ENCODE data around the gene USP20. TPM values are rescaled to one million over a fixed set of nuclear protein-coding genes. Genes with fewer than 3 reads are reported as not detected.
A peak's percentile ranks its signal among the peaks of the same experiment; 100 is the strongest.

USP20 gene
- total and polyA plus RNA-seq, 10 of the 15 experiments (the other 5 are each of a cell fraction or from before 2014, with no cell fraction given): 0.66 to 23.3 (median 11.0) TPM

DNA sequence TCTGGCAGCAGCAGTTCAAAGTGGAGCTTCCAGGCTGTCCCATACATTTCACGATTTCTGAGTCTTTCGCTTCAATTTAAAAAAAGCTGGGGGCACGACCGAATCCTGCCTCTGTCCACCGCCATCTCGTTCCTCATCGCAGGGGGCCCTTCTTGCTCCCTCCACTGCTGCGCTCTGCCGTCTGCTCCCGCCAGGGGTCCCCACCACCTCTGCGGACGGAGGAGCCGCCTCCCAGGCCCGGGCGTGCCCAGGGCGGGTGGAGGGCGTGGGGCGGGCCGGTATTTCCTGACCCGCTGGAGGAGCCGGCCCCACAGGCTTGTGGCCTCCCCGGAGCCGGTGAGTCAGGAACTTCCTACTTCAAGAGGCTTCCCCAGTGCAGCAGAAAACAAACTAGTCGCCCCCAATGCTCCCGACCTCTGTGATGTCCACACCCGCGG, 50.4 kb downstream of the USP20 start:
- ATAC-seq: peak; percentile 59
- peak overlapping the region; percentile 90 for H3K9ac ChIP-seq (ENCODE audit: control insufficient read depth, insufficient read depth, low read length)
- peaks cover 63% of the 10 kb centered on the region for H3K4me1 ChIP-seq (ENCODE audit: control insufficient read depth, insufficient read depth, low read length)
- H3K27me3 ChIP-seq (replicated peaks in 1 of 2; ENCODE audit: control insufficient read depth in 2 of 2, insufficient read depth in 2 of 2, low read length in 1 of 2): no peaks in the 10 kb centered on the region
- WGBS (ENCODE audit: insufficient coverage, insufficient replicate concordance, low lambda C conversion rate, missing lambda C conversion rate): under 1% methylated on average over 27 of the region's 27 CpGs
- H3K4me3 ChIP-seq: peak overlapping the region; percentile 74
- no TSS peak for BruUV-seq (replicated peaks)
- ChIA-PET CTCF (interaction anchor here (0.8 to 2.8 kb wide), 22 partner anchors 9 to 357 kb away, joined by 3 to 19 read pairs (median 4); no protein-coding TSS in a partner anchor), SMC1A (ENCODE audit: uncharacterized antibody, unreplicated experiment) (interaction anchor here (0.7 to 3.1 kb wide), 19 partner anchors 12 to 243 kb away, joined by 3 to 29 read pairs (median 4); partner anchors contain the start of gene C9orf78), POLR2A (interaction anchor here (0.6 to 5.2 kb wide), 16 partner anchors 16 to 454 kb away, joined by 3 to 79 read pairs (median 5); partner anchors contain the start of gene C9orf78), RAD21 (ENCODE audit: unreplicated experiment) (interaction anchor here (0.7 to 5.4 kb wide), 11 partner anchors 34 to 422 kb away, joined by 3 to 89 read pairs (median 5); no protein-coding TSS in a partner anchor)
- peak; percentile 81 for FAIRE-seq
- no peaks in the 10 kb centered on the region for H3K9me3 ChIP-seq (replicated peaks; ENCODE audit: control insufficient read depth, insufficient read depth, low read length)
- no peaks in the 10 kb centered on the region; the same call in 1 of the 2 replicates for H4K20me1 ChIP-seq (ENCODE audit: control insufficient read depth, insufficient read depth)
- H3K79me2 ChIP-seq (ENCODE audit: control insufficient read depth, insufficient read depth, low read length): peaks cover 41% of the 10 kb centered on the region
- no peak overlapping the region for H2AFZ ChIP-seq (ENCODE audit: control insufficient read depth, low read depth, low read length)
- H3K27ac ChIP-seq (ENCODE audit: control insufficient read depth, insufficient read depth): peak overlapping the region; percentile 96
- intact Hi-C loops (cut with micrococcal nuclease; ENCODE audit: unreplicated experiment) (loop anchor here (5.0 kb wide), 2 partner anchors 122 to 212 kb away; no protein-coding TSS in a partner anchor), in situ Hi-C loops (cut with MboI) (loop anchor here (5.0 kb wide), 2 partner anchors 107 to 157 kb away; partner anchors contain the start of gene FNBP1)
- DNase-seq (ENCODE audit: low read depth, low spot score): peak; percentile 64
- H3K36me3 ChIP-seq (ENCODE audit: control insufficient read depth in 2 of 2, insufficient read depth in 2 of 2, low read length in 1 of 2): peaks cover 7 to 8% of the 10 kb centered on the region in 2 experiments
- peak overlapping the region; percentile 100 for H3K4me2 ChIP-seq (ENCODE audit: control insufficient read depth, insufficient read depth)
- TF ChIP-seq, protein P1, sequence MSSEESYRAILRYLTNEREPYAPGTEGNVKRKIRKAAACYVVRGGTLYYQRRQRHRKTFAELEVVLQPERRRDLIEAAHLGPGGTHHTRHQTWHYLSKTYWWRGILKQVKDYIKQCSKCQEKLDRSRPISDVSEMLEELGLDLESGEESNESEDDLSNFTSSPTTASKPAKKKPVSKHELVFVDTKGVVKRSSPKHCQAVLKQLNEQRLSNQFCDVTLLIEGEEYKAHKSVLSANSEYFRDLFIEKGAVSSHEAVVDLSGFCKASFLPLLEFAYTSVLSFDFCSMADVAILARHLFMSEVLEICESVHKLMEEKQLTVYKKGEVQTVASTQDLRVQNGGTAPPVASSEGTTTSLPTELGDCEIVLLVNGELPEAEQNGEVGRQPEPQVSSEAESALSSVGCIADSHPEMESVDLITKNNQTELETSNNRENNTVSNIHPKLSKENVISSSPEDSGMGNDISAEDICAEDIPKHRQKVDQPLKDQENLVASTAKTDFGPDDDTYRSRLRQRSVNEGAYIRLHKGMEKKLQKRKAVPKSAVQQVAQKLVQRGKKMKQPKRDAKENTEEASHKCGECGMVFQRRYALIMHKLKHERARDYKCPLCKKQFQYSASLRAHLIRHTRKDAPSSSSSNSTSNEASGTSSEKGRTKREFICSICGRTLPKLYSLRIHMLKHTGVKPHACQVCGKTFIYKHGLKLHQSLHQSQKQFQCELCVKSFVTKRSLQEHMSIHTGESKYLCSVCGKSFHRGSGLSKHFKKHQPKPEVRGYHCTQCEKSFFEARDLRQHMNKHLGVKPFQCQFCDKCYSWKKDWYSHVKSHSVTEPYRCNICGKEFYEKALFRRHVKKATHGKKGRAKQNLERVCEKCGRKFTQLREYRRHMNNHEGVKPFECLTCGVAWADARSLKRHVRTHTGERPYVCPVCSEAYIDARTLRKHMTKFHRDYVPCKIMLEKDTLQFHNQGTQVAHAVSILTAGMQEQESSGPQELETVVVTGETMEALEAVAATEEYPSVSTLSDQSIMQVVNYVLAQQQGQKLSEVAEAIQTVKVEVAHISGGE (CRISPR knock-in tag; IDR thresholded peaks at IDR 0.05): no peak
- no peak for TF ChIP-seq ATF2 (IDR thresholded peaks at IDR 0.05; ENCODE audit: low read length)
- peak; percentile 47; the same call in 1 of the 2 replicates for TF ChIP-seq MEF2A (IDR thresholded peaks at IDR 0.05; ENCODE audit: insufficient read depth, low read depth, low read length)
- TF ChIP-seq SREBF1 (IDR thresholded peaks at IDR 0.05; ENCODE audit: low read length): no peak
- TF ChIP-seq POLR2AphosphoS5 (IDR thresholded peaks at IDR 0.05; ENCODE audit: low read length): peak; percentile 44
- TF ChIP-seq IRF4 (IDR thresholded peaks at IDR 0.05; ENCODE audit: low read depth, low read length): 0 out of 2 replicates have a peak, but pooled peaks have one; percentile 12
- peak; percentile 60 to 82; a peak in 3 of 4 replicates for TF ChIP-seq BHLHE40 (IDR thresholded peaks at IDR 0.05; ENCODE audit: borderline replicate concordance in 1 of 2, low read depth in 2 of 2, low read length in 1 of 2)
- peak; percentile 43; the same call in 1 of the 2 replicates for TF ChIP-seq DPF2 (IDR thresholded peaks at IDR 0.05)
- no peak for TF ChIP-seq EZH2 (IDR thresholded peaks at IDR 0.05; ENCODE audit: borderline replicate concordance, control insufficient read depth, low read depth, low read length)
- TF ChIP-seq RAD21 (IDR thresholded peaks at IDR 0.05; ENCODE audit: insufficient read depth, low read depth, low read length): peak; percentile 82
- no peak for TF ChIP-seq NFXL1 (IDR thresholded peaks at IDR 0.05; ENCODE audit: borderline replicate concordance)
- TF ChIP-seq BACH1 (IDR thresholded peaks at IDR 0.05; ENCODE audit: borderline replicate concordance): peak; percentile 81
- no peak for TF ChIP-seq NFYB (IDR thresholded peaks at IDR 0.05; ENCODE audit: insufficient read depth, low read depth, low read length)
- peak; percentile 56; the same call in 1 of the 2 replicates for TF ChIP-seq CREM (IDR thresholded peaks at IDR 0.05; ENCODE audit: low read depth)
- peak; percentile 53; the same call in 1 of the 2 replicates for TF ChIP-seq NBN (IDR thresholded peaks at IDR 0.05)
- peak; percentile 60; the same call in 1 of the 2 replicates for TF ChIP-seq SMC3 (IDR thresholded peaks at IDR 0.05; ENCODE audit: borderline replicate concordance, low read length)
- peak; percentile 39; the same call in 1 of the 2 replicates for TF ChIP-seq RB1 (IDR thresholded peaks at IDR 0.05; ENCODE audit: borderline replicate concordance)
- 0 out of 2 replicates have a peak, but pooled peaks have one; percentile 47 for TF ChIP-seq NR2F1 (conservative IDR thresholded peaks at IDR 0.05)
- TF ChIP-seq ETV6 (conservative IDR thresholded peaks at IDR 0.05 in 1 of 2, IDR thresholded peaks at IDR 0.05 in 1 of 2; ENCODE audit: borderline replicate concordance in 1 of 2, low read depth in 1 of 2): no peak; a peak in 1 of 4 replicates
- TF ChIP-seq YY1 (IDR thresholded peaks at IDR 0.05; ENCODE audit: low read depth, low read length): peak; percentile 88
